ENCODE measurements around the gene KAT8. TPM values are rescaled to one million over a fixed set of nuclear protein-coding genes. Genes with fewer than 3 reads are reported as not detected.
"Not testable (repeated sequence)": the region's sequence is repeated elsewhere in the genome, so short reads cannot be mapped to it uniquely, and the experiment has no call there.

KAT8 gene
- total RNA-seq, 1 experiment from 2014 or later, result 66.6 TPM

- DNase-seq, result peak; percentile 83
- intact Hi-C loops (cut with micrococcal nuclease; ENCODE audit: unreplicated experiment), result loop anchor here (5.0 kb wide), 1 partner anchor 41 kb away; the partner anchor contains the start of gene BCKDK
- Mint-ChIP-seq H3K27ac (ENCODE audit: unreplicated experiment) (no peak overlapping the region), H3K4me3 (ENCODE audit: low read depth, unreplicated experiment) (peak overlapping the region; percentile 47), H3K4me1 (ENCODE audit: low read depth, unreplicated experiment) (peaks cover 38% of the 10 kb centered on the region), H3K27me3 (ENCODE audit: unreplicated experiment) (peaks cover 29% of the 10 kb centered on the region), H3K36me3 (ENCODE audit: insufficient read depth, unreplicated experiment) (peaks cover 3% of the 10 kb centered on the region), H3K9me3 (ENCODE audit: low read depth, unreplicated experiment) (no peaks in the 10 kb centered on the region)
- CTCF ChIA-PET, result interaction anchor here (0.6 to 0.7 kb wide), 2 partner anchors 24 to 31 kb away, joined by 3 to 4 read pairs; partner anchors contain the start of gene FUS
- TF ChIP-seq CTCF (IDR thresholded peaks at IDR 0.05; ENCODE audit: unreplicated experiment), result no peak
- no TSS peak for BruUV-seq (replicated peaks)
Measured at GRCh38 chr16:31148281-31148728, 30.8 kb downstream of the KAT8 start.

- TF ChIP-seq CTCF (IDR thresholded peaks at IDR 0.05; ENCODE audit: unreplicated experiment), result no peak
- Mint-ChIP-seq H3K36me3 (ENCODE audit: insufficient read depth, unreplicated experiment) (no peaks in the 10 kb centered on the region), H3K27me3 (ENCODE audit: unreplicated experiment) (peaks cover 29% of the 10 kb centered on the region), H3K4me1 (ENCODE audit: low read depth, unreplicated experiment) (peaks cover 38% of the 10 kb centered on the region), H3K4me3 (ENCODE audit: low read depth, unreplicated experiment) (peak overlapping the region; percentile 47), H3K27ac (ENCODE audit: unreplicated experiment) (no peak overlapping the region), H3K9me3 (ENCODE audit: low read depth, unreplicated experiment) (no peaks in the 10 kb centered on the region)
- intact Hi-C loops (cut with micrococcal nuclease; ENCODE audit: unreplicated experiment), result loop anchor here (5.0 kb wide), 1 partner anchor 42 kb away; the partner anchor contains the start of gene BCKDK
- no TSS peak for BruUV-seq (replicated peaks)
- CTCF ChIA-PET, result interaction anchor here (0.6 kb wide), 1 partner anchor 24 kb away, joined by 4 read pairs; no protein-coding TSS in a partner anchor
- DNase-seq, result no peak
Measured at GRCh38 chr16:31148896-31149295, 31.4 kb downstream of the KAT8 start.

- Mint-ChIP-seq H3K27me3 (ENCODE audit: unreplicated experiment) (peaks cover 29% of the 10 kb centered on the region), H3K27ac (ENCODE audit: unreplicated experiment) (peak overlapping the region; percentile 24), H3K36me3 (ENCODE audit: insufficient read depth, unreplicated experiment) (no peaks in the 10 kb centered on the region), H3K4me3 (ENCODE audit: low read depth, unreplicated experiment) (peak overlapping the region; percentile 5), H3K9me3 (ENCODE audit: low read depth, unreplicated experiment) (no peaks in the 10 kb centered on the region), H3K4me1 (ENCODE audit: low read depth, unreplicated experiment) (peaks cover 38% of the 10 kb centered on the region)
- no peak for TF ChIP-seq CTCF (IDR thresholded peaks at IDR 0.05; ENCODE audit: unreplicated experiment)
- no TSS peak for BruUV-seq (replicated peaks)
- CTCF ChIA-PET, result no interaction called here
- no peak for DNase-seq
- intact Hi-C loops (cut with micrococcal nuclease; ENCODE audit: unreplicated experiment), result loop anchor here (5.0 kb wide), 1 partner anchor 42 kb away; the partner anchor contains the start of gene BCKDK
Measured at GRCh38 chr16:31149332-31149731, 31.9 kb downstream of the KAT8 start.

GRCh38 chr16:31149894-31150890 lies 32.7 kb downstream of the KAT8 start, which contains the start of gene PRSS36:
Gene PRSS36 (minus strand): TSS chr16:31150066. CDS start chr16:31150035, 31 bp downstream.
- intact Hi-C loops (cut with micrococcal nuclease; ENCODE audit: unreplicated experiment), result loop anchor here (5.0 kb wide), 1 partner anchor 43 kb away; the partner anchor contains the start of gene BCKDK
- Mint-ChIP-seq H3K9me3 (ENCODE audit: low read depth, unreplicated experiment) (no peaks in the 10 kb centered on the region), H3K27ac (ENCODE audit: unreplicated experiment) (peak within 1 kb of the TSS; percentile 24), H3K36me3 (ENCODE audit: insufficient read depth, unreplicated experiment) (no peaks in the 10 kb centered on the region), H3K4me1 (ENCODE audit: low read depth, unreplicated experiment) (peaks cover 38% of the 10 kb centered on the region), H3K27me3 (ENCODE audit: unreplicated experiment) (peaks cover 29% of the 10 kb centered on the region), H3K4me3 (ENCODE audit: low read depth, unreplicated experiment) (peak within 1 kb of the TSS; percentile 47)
- no peak for TF ChIP-seq CTCF (IDR thresholded peaks at IDR 0.05; ENCODE audit: unreplicated experiment)
- BruUV-seq (replicated peaks), result no TSS peak
- CTCF ChIA-PET, result interaction anchor here (0.6 kb wide), 1 partner anchor 216 kb away, joined by 3 read pairs; no protein-coding TSS in a partner anchor
- DNase-seq, result peak; percentile 41

- BruUV-seq (replicated peaks); H3K4me3 Mint-ChIP-seq (ENCODE audit: low read depth, unreplicated experiment); H3K36me3 Mint-ChIP-seq (ENCODE audit: insufficient read depth, unreplicated experiment); intact Hi-C loops (cut with micrococcal nuclease; ENCODE audit: unreplicated experiment); DNase-seq; H3K9me3 Mint-ChIP-seq (ENCODE audit: low read depth, unreplicated experiment); H3K27ac Mint-ChIP-seq (ENCODE audit: unreplicated experiment): not testable (repeated sequence)
- peaks cover 23% of the 10 kb centered on the region for H3K27me3 Mint-ChIP-seq (ENCODE audit: unreplicated experiment)
- CTCF ChIA-PET, result interaction anchor here (0.6 kb wide), 1 partner anchor 217 kb away, joined by 3 read pairs; no protein-coding TSS in a partner anchor
- H3K4me1 Mint-ChIP-seq (ENCODE audit: low read depth, unreplicated experiment), result peaks cover 33% of the 10 kb centered on the region
Measured at GRCh38 chr16:31150976-31151375, 33.5 kb downstream of the KAT8 start.

Measured in Calu3 (cell line).